ENCODE data around the gene RPGRIP1L. TPM values are rescaled to one million over a fixed set of nuclear protein-coding genes. Genes with fewer than 3 reads are reported as not detected.

The RPGRIP1L gene
- total and polyA plus RNA-seq, 12 donors: 2.6 to 11.6 (median 6.6) TPM

- 90 to 96% (median 93%) methylated on average over 2 of the region's 2 CpGs for WGBS, 4 donors
- Histone ChIP-seq H3K4me3 (no peak overlapping the region), H3K36me3 (replicated peaks in 1 of 2) (no peaks in the 10 kb centered on the region), H3K27ac (no peak overlapping the region), H3K27me3 (no peaks in the 10 kb centered on the region), H3K9me3 (replicated peaks in 1 of 3) (no peaks in the 10 kb centered on the region), H3K4me1 (replicated peaks in 1 of 2) (peaks cover 25 to 37% of the 10 kb centered on the region in 2 donors)
- no peak for TF ChIP-seq CTCF (IDR thresholded peaks at IDR 0.05)
- intact Hi-C loops (cut with DNase I): no loop called here
- DNase-seq: no peak
Observed at GRCh38 chr16:53741546-53741945, 37.9 kb upstream of the RPGRIP1L start.

- H3K27ac ChIP-seq: no peak overlapping the region
- no peaks in the 10 kb centered on the region for H3K9me3 ChIP-seq (replicated peaks in 1 of 3)
- no peak for DNase-seq
- no peaks in the 10 kb centered on the region for H3K27me3 ChIP-seq
- no peaks in the 10 kb centered on the region for H3K36me3 ChIP-seq (replicated peaks in 1 of 2)
- WGBS, 4 donors: 74 to 78% (median 76%) methylated on average over 3 of the region's 3 CpGs
- no peak for TF ChIP-seq POLR2A (IDR thresholded peaks at IDR 0.05)
- no peak for TF ChIP-seq CTCF (IDR thresholded peaks at IDR 0.05)
- H3K4me3 ChIP-seq: no peak overlapping the region
- intact Hi-C loops (cut with DNase I): no loop called here
- H3K4me1 ChIP-seq (replicated peaks in 1 of 2): peaks cover 24 to 34% of the 10 kb centered on the region in 2 donors
Observed at GRCh38 chr16:53740933-53741531, 37.4 kb upstream of the RPGRIP1L start.

GRCh38 chr16:53740476-53740875 lies 36.8 kb upstream of the RPGRIP1L start:
- no peak overlapping the region for H3K27ac ChIP-seq
- DNase-seq: no peak
- no peak for TF ChIP-seq POLR2A (IDR thresholded peaks at IDR 0.05)
- TF ChIP-seq CTCF (IDR thresholded peaks at IDR 0.05): no peak
- no peaks in the 10 kb centered on the region for H3K9me3 ChIP-seq (replicated peaks in 1 of 3)
- no peaks in the 10 kb centered on the region for H3K27me3 ChIP-seq
- intact Hi-C loops (cut with DNase I): no loop called here
- no peak overlapping the region for H3K4me3 ChIP-seq
- H3K36me3 ChIP-seq (replicated peaks in 1 of 2): no peaks in the 10 kb centered on the region
- H3K4me1 ChIP-seq (replicated peaks in 1 of 2): peaks cover 18 to 29% of the 10 kb centered on the region in 2 donors

- no peak for DNase-seq
- Histone ChIP-seq H3K9me3 (replicated peaks in 1 of 3) (no peaks in the 10 kb centered on the region), H3K4me3 (no peak overlapping the region), H3K4me1 (replicated peaks in 1 of 2) (peaks cover 7 to 21% of the 10 kb centered on the region in 2 donors), H3K27ac (no peak overlapping the region), H3K36me3 (replicated peaks in 1 of 2) (no peaks in the 10 kb centered on the region), H3K27me3 (no peaks in the 10 kb centered on the region)
- intact Hi-C loops (cut with DNase I): no loop called here
- WGBS, 4 donors: 95 to 97% (median 96%) methylated on average over 5 of the region's 5 CpGs
- TF ChIP-seq POLR2A (IDR thresholded peaks at IDR 0.05) (no peak), CTCF (IDR thresholded peaks at IDR 0.05) (no peak)
Observed at GRCh38 chr16:53737552-53737951, 33.9 kb upstream of the RPGRIP1L start.

Measured in adrenal gland (tissue), 12 donors.